ENCODE results near the gene PNPLA7. TPM values are rescaled to one million over a fixed set of nuclear protein-coding genes. Genes with fewer than 3 reads are reported as not detected.

PNPLA7 gene
- total RNA-seq, 4 donors from 2014 or later: 0.61 to 3.4 (median 0.91) TPM

GRCh38 chr9:137497921-137498719 is 52.1 kb downstream of the PNPLA7 start:
- Histone ChIP-seq H3K4me1 (no peaks in the 10 kb centered on the region), H3K36me3 (no peaks in the 10 kb centered on the region), H3K27ac (no peak overlapping the region), H3K27me3 (no peaks in the 10 kb centered on the region), H3K4me3 (no peak overlapping the region), H3K9me3 (no peaks in the 10 kb centered on the region)
- DNase-seq: no peak
- TF ChIP-seq POLR2A (IDR thresholded peaks at IDR 0.05): no peak
- TF ChIP-seq, protein P1, sequence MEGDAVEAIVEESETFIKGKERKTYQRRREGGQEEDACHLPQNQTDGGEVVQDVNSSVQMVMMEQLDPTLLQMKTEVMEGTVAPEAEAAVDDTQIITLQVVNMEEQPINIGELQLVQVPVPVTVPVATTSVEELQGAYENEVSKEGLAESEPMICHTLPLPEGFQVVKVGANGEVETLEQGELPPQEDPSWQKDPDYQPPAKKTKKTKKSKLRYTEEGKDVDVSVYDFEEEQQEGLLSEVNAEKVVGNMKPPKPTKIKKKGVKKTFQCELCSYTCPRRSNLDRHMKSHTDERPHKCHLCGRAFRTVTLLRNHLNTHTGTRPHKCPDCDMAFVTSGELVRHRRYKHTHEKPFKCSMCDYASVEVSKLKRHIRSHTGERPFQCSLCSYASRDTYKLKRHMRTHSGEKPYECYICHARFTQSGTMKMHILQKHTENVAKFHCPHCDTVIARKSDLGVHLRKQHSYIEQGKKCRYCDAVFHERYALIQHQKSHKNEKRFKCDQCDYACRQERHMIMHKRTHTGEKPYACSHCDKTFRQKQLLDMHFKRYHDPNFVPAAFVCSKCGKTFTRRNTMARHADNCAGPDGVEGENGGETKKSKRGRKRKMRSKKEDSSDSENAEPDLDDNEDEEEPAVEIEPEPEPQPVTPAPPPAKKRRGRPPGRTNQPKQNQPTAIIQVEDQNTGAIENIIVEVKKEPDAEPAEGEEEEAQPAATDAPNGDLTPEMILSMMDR (IDR thresholded peaks at IDR 0.05): no peak
- intact Hi-C loops (cut with DNase I): no loop called here
- 49 to 85% methylated on average over 3 to 13 of the region's 36 CpGs for WGBS, 2 donors

DNA sequence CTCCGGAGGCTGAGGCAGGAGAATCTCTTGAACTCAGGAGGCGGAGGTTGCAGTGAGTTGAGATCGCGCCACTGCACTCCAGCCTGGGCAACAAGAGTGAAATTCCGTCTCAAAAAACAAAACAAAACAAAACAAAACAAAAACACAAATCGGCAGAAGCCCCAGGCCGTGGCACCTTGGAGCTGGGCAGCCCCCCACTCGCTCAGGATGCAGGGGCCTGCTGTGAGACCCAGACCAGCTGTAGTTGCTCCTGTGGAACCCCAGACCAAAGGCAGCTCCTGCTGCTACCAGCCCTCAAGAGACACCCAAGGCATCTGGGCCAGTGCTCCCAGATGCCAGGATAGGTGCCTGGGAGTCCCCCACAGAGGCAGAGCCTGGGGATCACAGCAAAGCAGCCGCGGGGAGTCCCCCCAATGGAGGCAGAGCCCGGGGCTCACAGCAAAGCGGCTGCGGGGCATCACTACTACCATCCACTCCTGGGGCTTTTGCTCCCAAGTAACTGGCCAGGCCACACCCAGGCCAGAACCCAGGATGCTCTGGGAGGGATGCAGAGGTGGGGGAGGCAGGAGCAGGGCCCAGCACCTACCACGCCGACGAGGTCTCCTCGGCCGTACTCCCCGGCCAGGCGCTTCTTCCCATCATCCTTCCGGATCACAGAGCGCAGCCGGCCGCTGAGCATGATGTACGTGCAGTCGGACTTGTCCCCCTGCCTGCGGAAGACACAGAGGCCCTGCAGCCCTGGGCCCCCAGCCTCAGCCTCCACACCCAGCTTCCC is 53.4 kb downstream of the PNPLA7 start:
- no peak for DNase-seq
- WGBS, 2 donors: 85 to 96% methylated on average over 14 to 21 of the region's 27 CpGs
- Histone ChIP-seq H3K9me3 (no peaks in the 10 kb centered on the region), H3K27ac (no peak overlapping the region), H3K36me3 (no peaks in the 10 kb centered on the region), H3K4me1 (no peaks in the 10 kb centered on the region), H3K27me3 (no peaks in the 10 kb centered on the region), H3K4me3 (no peak overlapping the region)
- TF ChIP-seq, protein P1 (IDR thresholded peaks at IDR 0.05): no peak
- no peak for TF ChIP-seq POLR2A (IDR thresholded peaks at IDR 0.05)
- intact Hi-C loops (cut with DNase I): no loop called here

DNA sequence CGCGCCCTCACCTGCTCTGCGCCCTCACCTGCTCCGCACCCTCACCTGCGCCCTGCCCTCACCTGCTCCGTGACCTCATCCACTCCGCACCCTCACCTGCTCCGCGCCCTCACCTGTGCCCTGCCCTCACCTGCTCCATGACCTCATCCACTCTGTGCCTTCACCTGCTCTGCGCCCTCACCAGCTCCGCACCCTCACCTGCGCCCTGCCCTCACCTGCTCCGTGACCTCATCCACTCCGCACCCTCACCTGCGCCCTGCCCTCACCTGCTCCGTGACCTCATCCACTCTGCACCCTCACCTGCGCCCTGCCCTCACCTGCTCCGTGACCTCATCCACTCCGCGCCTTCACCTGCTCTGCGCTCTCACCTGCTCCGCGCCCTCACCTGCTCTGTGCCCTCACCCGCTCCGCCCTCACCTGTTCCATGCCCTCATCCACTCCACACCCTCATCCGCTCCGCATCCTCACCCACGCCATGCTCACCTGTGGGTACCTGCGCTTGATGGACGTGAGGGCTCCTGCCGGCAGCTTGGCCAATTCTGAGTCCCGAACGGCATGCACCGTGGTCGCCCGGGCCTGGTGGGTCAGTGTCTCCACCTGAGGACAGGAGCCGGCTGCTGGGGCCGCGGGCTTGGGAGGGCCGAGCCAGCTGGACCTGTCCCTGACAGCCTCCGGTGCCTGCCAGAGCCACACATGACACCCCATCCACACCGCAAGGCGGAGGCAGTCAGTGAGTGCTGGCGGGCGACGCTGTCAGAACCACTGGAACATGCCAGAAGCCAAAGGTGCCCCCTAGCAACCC is 55.5 kb downstream of the PNPLA7 start:
- H3K27me3 ChIP-seq: no peaks in the 10 kb centered on the region
- DNase-seq: no peak
- TF ChIP-seq POLR2A (IDR thresholded peaks at IDR 0.05): no peak
- TF ChIP-seq, protein P1 (IDR thresholded peaks at IDR 0.05): no peak
- H3K27ac ChIP-seq: no peak overlapping the region
- H3K4me1 ChIP-seq: no peaks in the 10 kb centered on the region
- intact Hi-C loops (cut with DNase I): no loop called here
- 94 to 96% methylated on average over 31 to 32 of the region's 46 CpGs for whole genome bisulfite sequencing, 2 donors
- no peaks in the 10 kb centered on the region for H3K36me3 ChIP-seq
- H3K9me3 ChIP-seq: no peaks in the 10 kb centered on the region
- no peak overlapping the region for H3K4me3 ChIP-seq

DNA sequence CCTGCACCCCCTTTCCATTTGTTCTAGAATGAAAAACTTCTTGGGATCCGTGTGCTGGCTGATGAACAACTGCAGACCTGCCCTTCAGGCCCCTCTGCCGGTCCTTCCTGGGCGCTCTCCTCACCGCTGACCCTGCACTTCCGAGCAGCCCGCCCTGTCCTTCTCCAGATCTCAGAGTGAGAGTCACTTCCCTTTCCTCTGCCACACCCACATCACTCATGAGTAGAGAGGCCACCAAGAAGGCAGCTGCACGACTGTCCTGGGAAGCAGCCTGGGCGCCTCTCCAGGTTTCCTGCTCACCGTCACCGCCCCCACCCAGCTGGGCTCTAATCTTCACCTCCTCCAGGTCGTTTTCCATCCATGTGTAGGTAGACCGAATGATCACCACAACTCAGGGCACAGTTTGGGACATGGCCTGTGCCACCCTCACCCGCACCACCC is 56.1 kb downstream of the PNPLA7 start:
- H3K27me3 ChIP-seq: no peaks in the 10 kb centered on the region
- H3K9me3 ChIP-seq: no peaks in the 10 kb centered on the region
- TF ChIP-seq, protein P1 (IDR thresholded peaks at IDR 0.05): no peak
- no peak for TF ChIP-seq POLR2A (IDR thresholded peaks at IDR 0.05)
- no peaks in the 10 kb centered on the region for H3K4me1 ChIP-seq
- no peak overlapping the region for H3K27ac ChIP-seq
- H3K4me3 ChIP-seq: no peak overlapping the region
- intact Hi-C loops (cut with DNase I): no loop called here
- H3K36me3 ChIP-seq: no peaks in the 10 kb centered on the region
- DNase-seq: no peak
- 66 to 70% methylated on average over 7 to 11 of the region's 13 CpGs for WGBS, 2 donors
